Thyroid gland (tissue), 4 donors: ENCODE measurements around the gene POSTN. TPM values are rescaled to one million over a fixed set of nuclear protein-coding genes. Genes with fewer than 3 reads are reported as not detected.

ENCODE experiments used
- DNase-seq, 2 donors: peaks; one replicate each; pipeline ENCODE4 v3.0.0-alpha.2; 2019
- H3K27ac ChIP-seq, 3 donors: fragments of 200-600 bp; sonication (generic); 1 replicate in 2 of 3; 2 replicates in 1 of 3; pipeline ENCODE4 v1.5.1; 2016 to 2019; ENCODE audit warnings: mild to moderate bottlenecking in 1 of 3, moderate library complexity in 1 of 3
- H3K27me3 ChIP-seq: fragments of 200-600 bp; sonication (generic); one replicate; pipeline ENCODE4 v1.5.1; 2019
- H3K36me3 ChIP-seq, 2 donors: fragments of 200-600 bp; sonication (generic); one replicate each; pipeline ENCODE4 v1.5.1; 2016 to 2019
- H3K4me1 ChIP-seq, 2 donors: fragments of 200-600 bp; sonication (generic); one replicate each; pipeline ENCODE4 v1.5.1; 2017 to 2019
- H3K4me3 ChIP-seq, 3 donors: fragments of 200-600 bp; sonication (generic); replicated peaks in 1 of 3; 1 replicate in 2 of 3; 2 replicates in 1 of 3; pipeline ENCODE4 v1.5.1; 2016; ENCODE audit warnings: mild to moderate bottlenecking in 1 of 3
- H3K9me3 ChIP-seq: fragments of 200-600 bp; sonication (generic); one replicate; pipeline ENCODE4 v1.5.1; 2017
- POLR2A ChIP-seq, 2 donors: fragments of 450-650 bp; IDR thresholded peaks; one replicate each; pipeline ENCODE4 v1.6.1; 2017; ENCODE audit warnings: antibody characterized with exemption in 2 of 2, mild to moderate bottlenecking in 2 of 2, moderate library complexity in 1 of 2
- WGBS, 2 donors: methylation state at CpG; one replicate each; pipeline ENCODE4 v1.1.5; 2017; 5-methylcytosine and 5-hydroxymethylcytosine counted together
- intact Hi-C: fragments of 100-400 bp; cut with DNase I; formaldehyde crosslinking; loops from one replicate; pipeline ENCODE4 v1.15.1; 2023
- total RNA-seq, 4 donors: library from RNA; depleted of rRNA; stranded (reverse); fragments of >200 nt; gene quantifications; one replicate each; pipeline ENCODE4 v1.2.3, GENCODE V29; 2016
- TF ChIP-seq, protein P1 (sequence below), 6 experiments: fragments of 200-600 bp in 3 of 6; fragments of 450-650 bp in 3 of 6; sonication (generic) in 3 of 6; IDR thresholded peaks; one replicate each; pipeline ENCODE4 v1.5.1; 2016 to 2019; ENCODE audit warnings: antibody characterized with exemption in 6 of 6, mild to moderate bottlenecking in 2 of 6, inconsistent platforms in 1 of 6, moderate library complexity in 1 of 6

The POSTN gene
- total RNA-seq, 4 donors from 2014 or later: 7.8 to 27.8 (median 11.8) TPM

DNA sequence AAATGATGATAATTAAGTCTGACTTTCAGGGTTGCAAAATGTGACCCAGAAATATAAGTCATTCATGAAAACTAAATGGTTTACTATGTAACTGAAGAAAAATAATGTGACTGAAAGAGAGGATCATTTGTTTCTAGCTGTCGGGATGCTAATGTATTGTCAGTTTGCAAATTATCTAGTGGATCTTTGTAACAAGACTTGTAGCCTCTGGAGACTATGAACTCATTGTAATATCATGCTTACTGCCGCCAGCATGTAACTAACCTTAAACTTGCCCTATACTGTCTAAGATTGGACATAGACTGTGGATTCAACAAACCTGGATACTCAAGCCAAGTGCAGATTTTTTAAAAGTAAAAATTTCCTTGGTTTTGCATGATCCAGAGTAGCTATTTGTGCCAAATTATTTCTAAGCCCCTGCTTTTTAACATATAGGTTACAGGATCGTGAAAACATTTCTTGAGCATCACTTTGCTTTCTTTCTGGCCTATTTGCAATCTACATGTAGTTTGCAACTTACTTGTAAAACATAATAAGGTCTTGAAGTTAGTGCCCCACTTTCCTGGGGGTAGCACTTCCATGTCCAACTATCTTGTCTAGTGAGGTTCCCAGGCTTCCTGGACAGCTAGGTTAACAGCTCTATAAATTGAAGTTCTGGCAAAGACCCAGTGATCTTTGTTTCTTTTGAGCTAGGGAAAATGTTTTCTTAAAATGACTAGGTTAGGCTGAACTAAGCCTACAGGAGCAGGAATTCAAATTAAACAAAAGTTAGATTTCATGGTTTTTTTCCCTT lies 3.3 kb upstream of the POSTN start:
- no peak for DNase-seq
- Histone ChIP-seq H3K27ac (no peak overlapping the region), H3K4me3 (no peak overlapping the region), H3K4me1 (no peaks in the 10 kb centered on the region), H3K36me3 (no peaks in the 10 kb centered on the region), H3K9me3 (no peaks in the 10 kb centered on the region), H3K27me3 (no peaks in the 10 kb centered on the region)
- WGBS, 2 donors: 80 to 81% methylated on average over 3 of the region's 3 CpGs
- intact Hi-C loops: loop anchor here (10.0 kb wide), 1 partner anchor 497 kb away; the partner anchor contains the start of gene CSNK1A1L
- TF ChIP-seq, protein P1, sequence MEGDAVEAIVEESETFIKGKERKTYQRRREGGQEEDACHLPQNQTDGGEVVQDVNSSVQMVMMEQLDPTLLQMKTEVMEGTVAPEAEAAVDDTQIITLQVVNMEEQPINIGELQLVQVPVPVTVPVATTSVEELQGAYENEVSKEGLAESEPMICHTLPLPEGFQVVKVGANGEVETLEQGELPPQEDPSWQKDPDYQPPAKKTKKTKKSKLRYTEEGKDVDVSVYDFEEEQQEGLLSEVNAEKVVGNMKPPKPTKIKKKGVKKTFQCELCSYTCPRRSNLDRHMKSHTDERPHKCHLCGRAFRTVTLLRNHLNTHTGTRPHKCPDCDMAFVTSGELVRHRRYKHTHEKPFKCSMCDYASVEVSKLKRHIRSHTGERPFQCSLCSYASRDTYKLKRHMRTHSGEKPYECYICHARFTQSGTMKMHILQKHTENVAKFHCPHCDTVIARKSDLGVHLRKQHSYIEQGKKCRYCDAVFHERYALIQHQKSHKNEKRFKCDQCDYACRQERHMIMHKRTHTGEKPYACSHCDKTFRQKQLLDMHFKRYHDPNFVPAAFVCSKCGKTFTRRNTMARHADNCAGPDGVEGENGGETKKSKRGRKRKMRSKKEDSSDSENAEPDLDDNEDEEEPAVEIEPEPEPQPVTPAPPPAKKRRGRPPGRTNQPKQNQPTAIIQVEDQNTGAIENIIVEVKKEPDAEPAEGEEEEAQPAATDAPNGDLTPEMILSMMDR (IDR thresholded peaks at IDR 0.05): no peak
- no peak for TF ChIP-seq POLR2A (IDR thresholded peaks at IDR 0.05)

DNA sequence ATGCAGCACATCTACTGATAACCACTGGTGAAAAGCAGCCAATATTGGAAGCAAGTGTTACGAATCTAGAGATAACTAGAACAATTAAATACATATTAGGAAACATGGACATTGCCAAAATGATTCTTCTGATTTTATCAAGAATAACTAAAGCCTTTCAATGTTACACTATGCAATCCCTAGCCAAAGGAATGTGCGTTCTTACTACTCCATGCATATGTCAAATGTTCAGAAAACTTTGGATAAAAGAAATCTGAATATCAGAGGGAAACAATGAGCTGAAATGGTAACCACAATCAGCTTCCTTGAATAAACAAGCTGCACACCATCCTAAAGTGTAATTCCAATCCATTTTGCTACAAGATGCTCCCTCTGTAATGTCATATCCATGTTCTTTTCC lies 951 bp upstream of the POSTN start:
- Histone ChIP-seq H3K27me3 (no peaks in the 10 kb centered on the region), H3K9me3 (no peaks in the 10 kb centered on the region), H3K27ac (no peak overlapping the region), H3K4me3 (no peak overlapping the region), H3K4me1 (no peaks in the 10 kb centered on the region), H3K36me3 (no peaks in the 10 kb centered on the region)
- 79% methylated on average over 2 of the region's 2 CpGs for WGBS, 2 donors
- TF ChIP-seq POLR2A (IDR thresholded peaks at IDR 0.05): no peak
- TF ChIP-seq, protein P1 (IDR thresholded peaks at IDR 0.05): no peak
- no peak for DNase-seq
- intact Hi-C loops: no loop called here

- DNase-seq: no peak
- 46 to 57% methylated on average over 2 of the region's 2 CpGs for WGBS, 2 donors
- no peak overlapping the region for H3K4me3 ChIP-seq
- H3K4me1 ChIP-seq: no peaks in the 10 kb centered on the region
- H3K27me3 ChIP-seq: no peaks in the 10 kb centered on the region
- no peak overlapping the region for H3K27ac ChIP-seq
- no peak for TF ChIP-seq POLR2A (IDR thresholded peaks at IDR 0.05)
- TF ChIP-seq, protein P1 (IDR thresholded peaks at IDR 0.05): no peak
- no peaks in the 10 kb centered on the region for H3K9me3 ChIP-seq
- intact Hi-C loops: no loop called here
- no peaks in the 10 kb centered on the region for H3K36me3 ChIP-seq
Observed at GRCh38 chr13:37597477-37598025, 1.0 kb downstream of the POSTN start.

DNA sequence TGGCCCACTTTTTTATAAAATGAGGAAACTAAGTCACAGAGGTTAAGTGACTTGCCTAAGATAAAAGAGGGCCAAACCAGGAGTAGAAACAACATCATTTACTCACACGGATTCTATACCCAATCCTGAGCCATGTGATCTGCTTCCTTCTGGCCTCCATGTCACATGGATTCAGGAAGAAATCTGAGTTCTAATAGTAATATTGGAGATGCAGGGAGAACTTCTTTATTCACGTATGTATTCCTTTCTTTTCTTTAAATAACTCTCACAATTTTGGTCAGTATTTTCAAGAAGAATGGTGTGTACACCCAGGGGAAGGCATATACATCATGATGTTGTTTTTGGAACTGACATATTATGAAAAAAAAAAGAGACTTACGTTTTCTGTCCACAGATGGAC lies 1.8 kb downstream of the POSTN start:
- Histone ChIP-seq H3K9me3 (no peaks in the 10 kb centered on the region), H3K36me3 (no peaks in the 10 kb centered on the region), H3K27ac (no peak overlapping the region), H3K4me1 (no peaks in the 10 kb centered on the region), H3K27me3 (no peaks in the 10 kb centered on the region), H3K4me3 (no peak overlapping the region)
- 64 to 75% methylated on average over 3 of the region's 3 CpGs for WGBS, 2 donors
- intact Hi-C loops: no loop called here
- DNase-seq: no peak
- TF ChIP-seq, protein P1 (IDR thresholded peaks at IDR 0.05): no peak
- TF ChIP-seq POLR2A (IDR thresholded peaks at IDR 0.05): no peak

DNA sequence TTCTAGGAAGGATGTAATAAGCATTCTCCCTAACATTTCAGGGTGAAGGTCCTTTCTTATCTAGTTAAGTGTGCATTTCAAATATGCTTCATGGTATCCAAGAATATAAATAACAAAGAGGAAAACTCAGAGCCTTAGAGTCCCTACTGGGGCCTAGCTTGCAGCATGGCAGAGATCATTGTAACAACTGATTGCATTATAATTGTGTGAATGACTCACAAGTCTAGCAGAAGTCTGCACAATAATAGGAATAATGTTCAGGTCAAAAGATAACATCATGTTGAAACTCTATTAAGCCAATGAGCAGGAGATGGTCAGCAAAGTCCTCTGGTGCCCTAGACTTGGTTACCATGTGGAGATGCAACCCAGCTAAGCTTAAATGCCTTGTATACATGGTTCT lies 3.4 kb downstream of the POSTN start:
- no peak overlapping the region for H3K27ac ChIP-seq

More for the DNA sequence above, 3.4 kb downstream of the POSTN start:
- Histone ChIP-seq H3K9me3 (no peaks in the 10 kb centered on the region), H3K27me3 (no peaks in the 10 kb centered on the region), H3K36me3 (no peaks in the 10 kb centered on the region), H3K4me1 (no peaks in the 10 kb centered on the region), H3K4me3 (no peak overlapping the region)
- no peak for TF ChIP-seq POLR2A (IDR thresholded peaks at IDR 0.05)
- TF ChIP-seq, protein P1 (IDR thresholded peaks at IDR 0.05): no peak
- intact Hi-C loops: no loop called here
- no peak for DNase-seq
